HG03108 (cell line): Measurements from ENCODE around the gene CYP2C9.
"Not testable (repeated sequence)": the region's sequence is repeated elsewhere in the genome, so short reads cannot be mapped to it uniquely, and the experiment has no call there.

Source experiments
- ATAC-seq: cut with Tn5 transposase; IDR thresholded peaks from one replicate; pipeline ENCODE4 v1.9.1; 2021; ENCODE audit warnings: moderate library complexity; ENCODE audit not compliant: unreplicated experiment

CYP2C9 gene

DNA sequence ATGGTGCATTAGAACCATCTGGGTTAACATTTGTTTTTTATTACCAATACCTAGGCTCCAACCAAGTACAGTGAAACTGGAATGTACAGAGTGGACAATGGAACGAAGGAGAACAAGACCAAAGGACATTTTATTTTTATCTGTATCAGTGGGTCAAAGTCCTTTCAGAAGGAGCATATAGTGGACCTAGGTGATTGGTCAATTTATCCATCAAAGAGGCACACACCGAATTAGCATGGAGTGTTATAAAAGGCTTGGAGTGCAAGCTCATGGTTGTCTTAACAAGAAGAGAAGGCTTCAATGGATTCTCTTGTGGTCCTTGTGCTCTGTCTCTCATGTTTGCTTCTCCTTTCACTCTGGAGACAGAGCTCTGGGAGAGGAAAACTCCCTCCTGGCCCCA, at the start of gene CYP2C9:
CYP2C9 (plus strand) TSS at position 276 of the 400 bp plus-strand sequence; CDS start at position 301, 25 bp downstream.
- no peak for ATAC-seq

DNA sequence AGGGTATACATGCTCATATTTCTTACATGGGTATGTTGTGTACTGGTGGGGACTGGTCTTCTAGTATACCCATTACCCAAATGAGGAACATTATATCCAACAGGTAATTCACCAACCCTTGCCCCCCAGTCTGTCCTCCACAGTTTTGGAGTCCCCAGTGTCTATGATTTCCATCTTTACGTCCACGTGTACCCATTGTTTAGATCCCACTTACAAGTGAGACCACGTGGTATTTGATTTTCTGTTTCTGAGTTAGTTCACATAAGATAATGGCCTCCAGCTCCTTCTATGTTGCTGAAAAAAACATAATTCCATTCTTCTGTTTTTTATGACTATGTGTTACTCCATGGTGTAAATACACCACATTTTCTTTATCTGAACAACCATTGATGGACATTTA, 49.3 kb upstream of the CYP2C9 start:
- no peak for ATAC-seq

DNA sequence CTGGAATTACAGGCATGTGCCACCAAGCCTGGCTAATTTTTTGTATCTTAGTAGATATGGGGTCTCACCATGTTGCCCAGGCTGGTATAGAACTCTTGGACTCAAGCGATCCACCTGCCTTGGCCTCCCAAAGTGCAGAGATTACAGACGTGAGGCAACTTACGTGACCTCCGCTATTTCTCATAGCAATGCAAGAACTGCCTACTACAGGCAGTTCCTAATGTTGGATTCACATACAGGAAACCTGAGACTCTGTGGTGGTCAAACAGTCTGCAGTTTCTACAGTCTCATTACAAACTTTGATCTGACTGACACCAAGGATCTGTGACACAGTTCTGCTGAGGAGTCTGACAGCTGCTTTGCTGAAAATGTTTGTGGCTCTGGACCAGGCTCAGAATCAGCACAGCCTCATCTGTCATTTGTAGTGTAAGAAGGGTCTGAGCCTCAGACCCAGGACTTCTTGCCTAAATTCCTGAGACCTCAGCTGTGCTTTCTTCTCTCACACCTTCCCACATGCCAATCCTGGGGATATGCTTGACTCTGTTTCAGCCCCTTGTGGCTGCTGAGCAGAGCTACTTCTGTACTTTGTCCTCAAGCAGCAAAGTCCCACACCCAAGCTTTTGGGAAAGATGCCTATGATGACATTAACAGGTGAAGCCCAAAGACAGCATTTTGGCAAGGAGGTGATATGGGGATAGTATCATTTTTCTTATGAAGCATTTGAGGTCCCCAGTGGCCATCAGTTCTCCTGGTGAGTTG, 48.0 kb upstream of the CYP2C9 start:
- no peak for ATAC-seq

DNA sequence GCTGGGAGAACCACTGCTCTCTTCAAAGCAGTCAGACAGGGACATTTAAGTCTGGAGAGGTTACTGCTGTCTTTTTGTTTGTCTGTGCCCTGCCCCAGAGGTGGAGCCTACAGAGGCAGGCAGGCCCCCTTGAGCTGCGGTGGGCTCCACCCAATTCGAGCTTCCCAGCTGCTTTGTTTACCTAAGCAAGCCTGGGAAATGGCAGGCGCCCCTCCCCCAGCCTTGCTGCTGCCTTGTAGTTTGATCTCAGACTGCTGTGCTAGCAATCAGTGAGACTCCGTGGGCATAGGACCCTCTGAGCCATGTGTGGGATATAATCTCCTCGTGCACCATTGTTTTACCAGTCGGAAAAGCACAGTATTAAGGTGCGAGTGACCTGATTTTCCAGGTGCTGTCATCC, 40.0 kb upstream of the CYP2C9 start:
- ATAC-seq, result not testable (repeated sequence)

DNA sequence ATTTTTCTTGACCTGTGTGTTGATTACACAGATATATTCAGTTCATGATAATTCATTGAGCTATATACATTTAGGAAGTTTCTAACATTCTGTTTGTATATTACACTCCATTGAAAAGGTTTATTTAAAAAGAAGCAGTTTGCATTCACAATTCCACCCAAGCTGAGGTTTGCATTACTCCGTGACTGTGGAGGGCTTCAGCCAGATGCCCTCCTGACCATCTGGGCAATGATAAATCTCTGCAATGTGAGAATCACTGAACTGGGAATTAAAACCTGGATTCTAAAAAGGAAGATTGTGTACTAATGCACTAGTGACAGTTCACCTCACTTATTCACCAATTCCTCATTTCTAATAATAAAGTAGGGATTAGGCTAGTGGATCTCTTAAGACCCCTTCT, 36.4 kb upstream of the CYP2C9 start:
- no peak for ATAC-seq

DNA sequence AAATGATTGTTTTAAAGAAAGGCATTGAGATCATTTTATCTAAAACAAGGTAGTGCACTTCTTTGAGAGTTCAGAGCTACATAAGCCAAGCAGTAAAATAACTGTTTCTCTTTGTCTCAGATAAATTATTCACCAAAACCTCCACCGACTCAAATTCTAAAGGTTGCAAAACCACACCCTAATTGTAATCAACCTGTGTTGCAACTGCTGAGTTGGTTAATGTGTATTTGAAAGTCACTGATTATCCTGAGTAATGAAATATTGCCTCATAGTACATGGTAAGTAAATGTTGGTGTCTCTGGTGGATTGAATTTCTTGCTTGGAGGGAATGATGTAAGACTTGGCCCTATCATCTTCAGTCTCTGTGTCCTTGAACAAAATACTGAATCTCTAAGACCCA, 35.9 kb upstream of the CYP2C9 start:
- no peak for ATAC-seq

DNA sequence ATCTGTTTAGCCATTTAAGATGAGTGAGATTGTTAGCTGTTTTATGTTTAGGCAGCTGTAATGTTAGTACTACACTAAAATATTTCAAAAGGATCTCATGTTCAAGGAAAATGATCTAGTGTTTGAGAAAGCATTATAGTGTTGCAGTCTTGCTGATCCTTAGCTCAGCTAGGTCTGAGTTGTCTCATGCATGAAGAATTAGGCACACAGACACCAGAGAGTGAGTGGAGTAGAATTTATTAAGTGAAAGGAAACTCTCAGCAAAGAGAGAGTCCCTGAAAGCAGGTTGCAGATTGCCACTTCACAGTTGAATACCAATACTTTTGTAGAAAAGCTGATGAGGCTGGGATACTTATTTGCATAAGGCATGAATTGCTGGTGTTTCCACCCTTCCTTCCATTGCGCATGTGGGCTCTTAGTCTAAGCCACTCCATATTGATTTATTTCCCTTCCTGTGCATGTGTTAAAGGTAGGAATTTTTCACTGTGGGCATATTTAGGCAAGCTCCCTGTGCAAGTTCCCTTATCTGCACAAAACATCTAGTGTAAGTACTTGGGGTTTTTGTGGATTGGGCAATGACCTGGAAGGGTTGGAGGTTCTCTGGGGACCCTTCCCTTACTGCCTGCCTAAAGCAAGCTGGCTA, 33.8 kb upstream of the CYP2C9 start:
- not testable (repeated sequence) for ATAC-seq

DNA sequence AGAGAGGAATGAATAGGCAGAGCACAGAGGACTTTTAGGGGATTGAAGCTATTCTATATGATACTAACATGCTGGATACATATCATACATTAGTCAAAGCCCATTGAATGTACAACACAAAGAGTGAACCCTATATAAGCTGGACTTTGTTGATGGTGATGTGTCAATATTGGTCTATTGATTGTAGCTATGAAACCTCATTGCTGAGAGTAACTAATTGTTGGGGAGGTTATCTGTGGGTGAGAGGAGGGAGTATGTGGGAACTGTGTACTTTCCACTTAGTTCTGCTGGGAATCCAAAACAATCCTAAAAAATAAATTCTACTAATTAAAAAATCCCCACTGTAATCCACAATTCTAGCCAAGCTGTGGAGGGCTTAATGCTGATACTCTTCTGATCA, 22.0 kb upstream of the CYP2C9 start:
- ATAC-seq, result no peak

DNA sequence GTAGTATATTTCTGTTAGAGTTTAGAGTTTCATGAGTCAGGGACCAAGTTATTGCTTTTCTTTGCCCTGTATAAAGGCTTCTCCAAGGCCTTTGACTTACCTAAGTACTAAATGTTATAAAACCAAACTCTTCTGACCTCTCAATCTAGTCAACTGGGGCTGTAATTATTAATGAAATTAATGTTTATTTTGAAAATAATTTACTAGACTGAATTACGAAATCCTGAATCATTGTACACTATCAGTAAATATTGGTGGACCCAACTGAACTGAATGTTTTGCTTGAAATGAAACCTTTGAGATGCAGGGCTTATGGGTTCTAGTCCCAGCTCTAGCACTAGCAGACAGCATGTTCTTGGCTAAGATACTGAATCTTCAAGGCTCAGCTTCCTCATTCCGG, 1.7 kb upstream of the CYP2C9 start:
- ATAC-seq, result no peak

DNA sequence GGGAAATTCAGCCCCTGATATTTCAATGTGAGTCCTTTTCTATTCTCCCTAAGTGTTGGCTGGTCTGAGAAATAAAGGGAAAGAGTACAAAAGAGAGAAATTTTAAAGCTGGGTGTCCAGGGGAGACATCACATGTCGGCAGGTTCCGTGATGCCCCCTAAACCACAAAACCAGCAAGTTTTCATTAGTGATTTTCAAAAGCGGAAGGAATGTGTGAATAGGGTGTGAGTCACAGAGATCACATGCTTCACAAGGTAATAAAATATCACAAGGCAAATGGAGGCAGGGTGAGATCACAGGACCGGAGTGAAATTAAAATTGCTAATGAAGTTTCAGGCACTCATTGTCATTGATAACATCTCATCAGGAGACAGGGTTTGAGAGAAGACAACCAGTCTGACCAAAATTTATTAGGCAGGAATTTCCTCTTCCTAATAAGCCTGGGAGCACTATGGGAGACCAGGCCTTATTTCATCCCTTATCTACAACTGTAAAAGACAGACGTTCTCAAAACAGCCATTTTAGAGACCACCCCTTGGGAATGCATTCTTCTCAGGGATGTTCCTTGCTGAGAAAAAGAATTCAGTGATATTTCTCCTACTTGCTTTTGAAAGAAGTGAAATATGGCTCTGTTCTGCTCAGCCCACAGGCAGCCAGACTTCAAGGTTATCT, 5.1 kb downstream of the CYP2C9 start:
- ATAC-seq, result not testable (repeated sequence)

DNA sequence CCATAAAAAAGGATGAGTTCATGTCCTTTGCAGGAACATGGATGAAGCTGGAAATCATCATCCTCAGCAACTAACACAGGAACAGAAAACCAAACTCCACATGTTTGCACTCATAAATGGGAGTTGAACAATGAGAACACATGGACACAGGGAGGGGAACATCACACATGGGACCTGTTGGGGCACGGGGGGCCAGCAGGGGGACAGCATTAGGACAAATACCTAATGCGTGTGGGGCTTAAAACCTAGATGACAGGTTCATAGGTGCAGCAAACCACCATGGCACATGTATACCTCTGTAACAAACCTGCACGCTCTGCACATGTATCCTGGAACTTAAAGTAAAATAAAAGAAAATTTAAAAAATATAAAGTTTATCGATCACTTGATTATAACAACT, 7.7 kb downstream of the CYP2C9 start:
- not testable (repeated sequence) for ATAC-seq

DNA sequence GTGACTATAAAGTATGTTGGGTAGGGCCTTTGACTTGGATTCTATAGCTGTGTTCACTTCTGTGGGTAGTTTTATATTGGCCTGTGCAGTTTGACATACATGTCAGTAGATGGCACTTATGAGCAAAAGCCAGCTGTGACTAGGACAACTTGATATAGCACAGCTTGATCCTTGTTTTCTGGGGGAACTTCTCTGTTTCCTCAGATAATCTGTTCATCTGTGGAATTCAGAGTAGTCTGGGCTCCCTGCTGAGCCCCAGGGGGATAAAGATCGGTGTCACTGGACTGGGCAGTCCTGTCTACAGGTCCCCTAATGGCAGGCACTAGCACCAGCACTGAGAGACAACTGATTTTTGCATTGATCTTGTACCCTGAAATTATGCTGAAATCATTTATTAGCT, 25.4 kb downstream of the CYP2C9 start:
- no peak for ATAC-seq

DNA sequence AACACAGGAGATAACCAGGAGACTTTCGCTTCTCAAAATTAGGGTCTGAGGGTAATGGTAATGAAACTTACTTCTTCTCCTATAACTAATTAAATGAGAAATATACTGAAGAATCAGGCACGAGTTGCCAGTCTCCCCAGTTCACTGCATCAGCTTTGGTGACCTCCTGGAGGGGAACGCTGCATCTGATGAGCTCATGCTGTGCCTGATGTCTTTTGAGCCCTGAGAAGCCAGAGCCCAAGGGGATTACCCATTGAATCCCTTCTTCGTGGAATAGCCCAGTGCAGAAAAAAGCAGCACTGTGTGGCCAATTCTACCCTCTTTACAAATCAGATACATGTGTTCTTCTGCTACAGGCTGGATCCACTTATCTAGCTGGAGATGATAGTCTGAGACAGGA, 45.1 kb downstream of the CYP2C9 start:
- no peak for ATAC-seq

DNA sequence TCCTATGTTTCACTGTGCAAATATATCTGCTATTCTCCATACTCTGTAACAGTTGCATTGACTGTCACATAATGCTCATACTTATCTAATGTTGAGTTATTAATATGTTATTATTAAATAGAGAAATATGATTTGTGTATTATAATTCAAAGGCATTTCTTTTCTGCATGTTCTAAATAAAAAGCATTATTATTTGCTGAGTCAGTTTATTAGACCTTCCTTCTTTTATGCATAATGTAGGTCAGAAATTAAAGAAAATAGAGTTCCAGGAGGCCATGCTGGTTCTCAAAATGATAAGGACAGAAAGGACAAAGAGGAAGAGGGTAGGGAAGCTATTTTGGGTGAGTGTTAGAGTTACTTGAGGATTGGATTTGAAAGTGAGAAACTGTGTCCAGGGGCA, 50.7 kb downstream of the CYP2C9 start:
- no peak for ATAC-seq

DNA sequence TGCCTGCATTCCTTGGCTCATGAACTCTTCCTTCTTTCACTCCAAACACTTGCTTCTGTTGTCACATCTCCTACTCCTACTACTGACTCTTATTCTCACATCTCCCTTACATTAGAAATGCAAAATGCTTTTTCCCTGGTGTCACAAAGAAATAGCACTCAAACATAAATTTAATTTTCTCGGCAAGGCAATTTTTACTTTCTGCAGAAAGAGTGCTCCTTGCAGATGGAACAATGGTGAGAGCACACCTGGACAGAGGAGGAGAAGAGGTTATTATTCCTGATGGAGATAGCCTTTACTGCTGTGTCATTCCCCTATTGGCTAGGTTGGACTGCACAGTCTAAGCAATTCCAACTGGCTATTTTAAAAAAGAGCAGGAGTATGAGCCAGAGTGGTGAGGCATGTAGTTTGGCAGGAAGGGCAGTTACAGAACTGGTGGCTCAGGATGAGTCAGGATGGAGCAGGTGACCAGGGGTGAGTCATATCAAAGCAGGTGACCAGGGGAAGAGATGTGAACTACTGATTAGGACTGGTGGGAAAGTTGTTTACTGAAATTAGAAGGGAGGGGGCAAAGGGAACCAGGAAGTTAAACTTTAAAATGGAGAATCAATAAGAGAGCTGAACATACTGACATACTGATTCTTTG, 52.9 kb downstream of the CYP2C9 start:
- no peak for ATAC-seq

DNA sequence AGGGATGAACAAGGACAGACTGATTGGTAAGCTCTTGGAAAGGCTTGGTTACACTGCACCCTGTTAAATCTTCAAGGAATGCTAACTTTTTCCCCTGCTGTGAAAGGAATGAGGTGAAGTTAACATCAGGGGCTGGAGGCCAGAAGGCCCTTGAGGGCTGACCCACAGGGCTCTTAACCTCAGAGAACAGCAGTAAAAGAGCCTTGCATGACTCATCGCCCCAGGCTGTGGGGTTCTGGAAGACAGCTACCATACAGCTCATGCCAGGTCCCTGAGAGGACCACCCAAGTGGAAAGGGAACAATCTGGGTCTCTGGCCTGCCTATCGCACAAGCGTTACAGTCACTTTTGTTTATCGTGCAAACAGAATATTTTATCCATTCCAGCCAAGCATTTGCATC, 54.4 kb downstream of the CYP2C9 start:
- ATAC-seq, result no peak

DNA sequence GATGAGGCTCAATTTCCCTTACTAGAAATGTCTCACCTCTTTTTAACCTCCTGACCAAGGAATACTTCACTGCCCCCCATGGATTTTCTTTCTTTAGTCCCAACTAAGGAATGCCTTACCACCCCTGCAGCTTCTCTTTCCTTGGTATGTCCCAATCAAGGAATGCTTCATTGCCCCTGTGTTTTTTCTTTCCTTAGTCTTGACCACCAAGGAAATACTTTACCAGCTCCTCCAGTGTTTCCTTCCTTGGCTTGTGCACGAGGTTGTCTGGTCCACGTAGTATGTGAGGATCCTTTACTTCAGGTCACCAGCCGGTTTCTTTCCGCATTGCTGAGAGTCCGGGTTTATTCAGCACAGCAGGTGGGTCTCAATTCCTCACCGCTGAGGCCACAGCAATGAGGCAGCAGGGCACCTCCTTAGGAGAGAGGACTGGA, 59.3 kb downstream of the CYP2C9 start:
- ATAC-seq, result no peak

DNA sequence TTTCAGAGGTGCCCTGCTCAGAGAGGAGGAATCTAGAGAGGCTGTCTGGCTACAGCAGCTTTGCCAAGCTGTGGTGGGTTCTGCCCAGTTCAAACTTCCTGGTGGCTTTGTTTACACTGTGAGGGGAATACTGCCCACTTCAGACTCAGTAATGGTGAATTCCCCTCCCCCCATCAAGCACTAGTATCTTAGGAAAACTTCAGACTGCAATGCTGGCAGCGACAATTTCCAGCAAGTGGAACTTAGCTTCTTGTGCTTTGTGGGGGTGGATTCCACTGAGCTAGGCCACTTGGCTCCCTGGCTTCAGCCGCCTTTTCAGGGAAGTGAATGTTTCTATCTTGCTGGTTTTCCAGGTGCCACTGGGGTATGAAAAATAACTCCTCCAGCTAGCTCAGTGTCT, 88.0 kb downstream of the CYP2C9 start:
- no peak for ATAC-seq

DNA sequence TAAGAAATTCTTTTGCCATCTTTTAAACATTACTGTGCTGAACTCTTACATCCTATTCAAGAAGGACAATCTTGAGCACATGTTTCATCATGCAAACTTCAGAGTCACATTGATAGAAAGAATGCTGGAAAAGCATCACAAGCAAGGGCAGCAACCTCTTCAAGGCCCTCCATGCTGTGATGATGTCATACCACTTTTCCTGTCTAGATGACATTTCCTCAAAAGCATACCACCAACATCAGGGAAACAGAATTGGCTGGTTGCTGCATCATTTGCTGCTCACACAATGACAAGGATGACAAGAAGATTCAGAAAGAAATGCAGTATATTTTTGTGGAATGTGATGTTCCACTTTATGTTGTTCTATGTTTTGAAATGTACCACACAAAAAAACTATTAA, 93.2 kb downstream of the CYP2C9 start:
- ATAC-seq, result no peak

DNA sequence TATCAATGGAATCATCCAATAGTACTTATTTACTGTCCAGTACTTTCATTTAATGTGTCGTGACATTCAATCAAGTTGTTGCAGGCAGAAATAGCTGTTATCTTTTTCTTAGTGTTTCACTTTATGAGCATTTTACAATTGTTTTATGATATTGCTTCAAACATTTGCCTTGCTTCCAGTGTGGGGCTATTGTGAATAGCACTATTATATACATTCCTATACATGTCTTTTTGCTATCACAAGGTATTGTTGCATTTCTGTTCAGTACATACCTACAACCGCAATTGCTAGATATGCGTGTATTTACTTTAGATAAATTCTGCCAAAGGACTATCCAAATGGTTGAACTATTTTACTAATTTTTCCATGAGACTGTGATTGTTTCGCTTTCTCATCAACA, 95.9 kb downstream of the CYP2C9 start:
- ATAC-seq, result no peak
